ENCODE measurements around the gene FCER2. TPM values are rescaled to one million over a fixed set of nuclear protein-coding genes. Genes with fewer than 3 reads are reported as not detected.

The FCER2 gene
- total and polyA plus RNA-seq, 2 of the 4 experiments (the other 2 are of a cell fraction), result not detected

- Histone ChIP-seq H2AK5ac (ENCODE audit: low read depth, low read length) (no peak overlapping the region), H2BK5ac (ENCODE audit: low read depth, low read length, poor library complexity, severe bottlenecking) (no peak overlapping the region), H3K56ac (ENCODE audit: extremely low read depth, insufficient read depth, low read length) (no peak overlapping the region), H3K4me3 (ENCODE audit: insufficient read depth, low read depth, low read length) (no peak overlapping the region), H3K9me3 (ENCODE audit: control insufficient read depth, insufficient read depth, low read length) (peaks cover 4% of the 10 kb centered on the region; the same call in 1 of the 2 replicates), H4K20me1 (ENCODE audit: insufficient read depth, low read length) (no peaks in the 10 kb centered on the region), H3K4ac (ENCODE audit: low read depth, low read length) (no peak overlapping the region), H3K27ac (ENCODE audit: insufficient read depth, low read length) (no peak overlapping the region), H3K4me2 (ENCODE audit: low read depth, low read length) (no peak overlapping the region), H3K14ac (replicated peaks; ENCODE audit: low read depth, low read length) (no peak overlapping the region), H4K8ac (ENCODE audit: low read depth in 2 of 2, low read length in 2 of 2) (no peak overlapping the region), H3K9ac (ENCODE audit: low read depth, low read length) (no peak overlapping the region), H3K79me1 (ENCODE audit: low read depth in 1 of 2, low read length in 2 of 2) (no peaks in the 10 kb centered on the region), H3K4me1 (ENCODE audit: control insufficient read depth, insufficient read depth, low read length) (no peaks in the 10 kb centered on the region), H3K27me3 (ENCODE audit: control insufficient read depth, insufficient read depth, low read length) (peaks cover 34% of the 10 kb centered on the region), H2AK9ac (replicated peaks; ENCODE audit: low read depth, low read length, poor library complexity) (no peak overlapping the region), H2BK20ac (ENCODE audit: low read depth, low read length) (no peak overlapping the region), H2BK120ac (ENCODE audit: low read depth, low read length) (no peak overlapping the region), H3K36me3 (ENCODE audit: control insufficient read depth, insufficient read depth, low read length) (no peaks in the 10 kb centered on the region), H3K9me1 (ENCODE audit: insufficient read depth, low read length) (no peaks in the 10 kb centered on the region), H2BK15ac (ENCODE audit: low read depth, low read length) (no peak overlapping the region), H2AFZ (replicated peaks; ENCODE audit: low read length, poor library complexity) (peak overlapping the region; percentile 76), H3K23ac (ENCODE audit: low read depth, low read length) (no peak overlapping the region), H3K18ac (ENCODE audit: low read depth, low read length) (no peak overlapping the region), H4K91ac (ENCODE audit: insufficient read depth, low read depth, low read length) (no peak overlapping the region), H4K5ac (ENCODE audit: low read depth, low read length) (no peak overlapping the region)
- DNase-seq (peak; percentile 45), ATAC-seq (ENCODE audit: low read depth) (peak; percentile 93)
- CTCF ChIA-PET, result no interaction called here
- POLR2A ChIA-PET (ENCODE audit: unreplicated experiment), result no interaction called here
- dilution Hi-C loops (cut with HindIII; ENCODE audit: low sequenced_read_pairs, unreplicated experiment) (no loop called here), intact Hi-C loops (cut with micrococcal nuclease) (no loop called here), in situ Hi-C loops (cut with MboI; ENCODE audit: low sequenced_read_pairs) (no loop called here)
- BruUV-seq (replicated peaks), result no TSS peak
- TF ChIP-seq MAZ (IDR thresholded peaks at IDR 0.05; ENCODE audit: borderline replicate concordance, low read depth, low read length), result no peak
- TF ChIP-seq SMC3 (IDR thresholded peaks at IDR 0.05; ENCODE audit: low read depth, low read length), result no peak
- 40% methylated on average over 5 of the region's 21 CpGs; no CpG with 5 or more reads in 1 of the 2 experiments for WGBS, 2 experiments (ENCODE audit: extremely low coverage in 2 of 2, insufficient read length in 1 of 2)
Measured at GRCh38 chr19:7674010-7675005, 27.6 kb downstream of the FCER2 start.
